Ishikawa (cell line): ENCODE measurements around the gene ARFGAP3.

Experiments used
- CEBPB ChIP-seq: IDR thresholded peaks from 2 replicates; pipeline ENCODE4 v1.6.1; 2012
- CREB1 ChIP-seq: IDR thresholded peaks from 2 replicates; pipeline ENCODE4 v1.6.1; 2012; ENCODE audit warnings: low read depth
- EGR1 ChIP-seq: IDR thresholded peaks from 2 replicates; pipeline ENCODE4 v1.6.1; 2012
- EP300 ChIP-seq: IDR thresholded peaks from 2 replicates; pipeline ENCODE4 v1.6.1; 2012; ENCODE audit warnings: borderline replicate concordance
- FOXM1 ChIP-seq: IDR thresholded peaks from 2 replicates; pipeline ENCODE4 v1.6.1; 2012; ENCODE audit warnings: low read depth, borderline replicate concordance
- NFIC ChIP-seq: IDR thresholded peaks from 2 replicates; pipeline ENCODE4 v1.6.1; 2012
- RAD21 ChIP-seq: IDR thresholded peaks from 2 replicates; pipeline ENCODE4 v1.6.1; 2012; ENCODE audit warnings: low read depth
- TAF1 ChIP-seq: IDR thresholded peaks from 2 replicates; pipeline ENCODE4 v1.6.1; 2012; ENCODE audit warnings: low read depth, mild to moderate bottlenecking
- TCF12 ChIP-seq: IDR thresholded peaks from 2 replicates; pipeline ENCODE4 v1.6.1; 2012; ENCODE audit warnings: low read depth
- TEAD4 ChIP-seq: IDR thresholded peaks from 2 replicates; pipeline ENCODE4 v1.6.1; 2012
- YY1 ChIP-seq: IDR thresholded peaks from 2 replicates; pipeline ENCODE4 v1.6.1; 2012; ENCODE audit warnings: low read depth
- ZBTB7A ChIP-seq: IDR thresholded peaks from 2 replicates; pipeline ENCODE4 v1.6.1; 2012; ENCODE audit warnings: low read depth
- TF ChIP-seq, protein P1 (sequence below): IDR thresholded peaks from 2 replicates; pipeline ENCODE4 v1.6.1; 2012; ENCODE audit warnings: low read depth, mild to moderate bottlenecking
- TF ChIP-seq, protein P2 (sequence below): IDR thresholded peaks from 2 replicates; pipeline ENCODE4 v1.6.1; 2012
- TF ChIP-seq, protein P3 (sequence below): IDR thresholded peaks from 2 replicates; pipeline ENCODE4 v1.6.1; 2012

Gene ARFGAP3

DNA sequence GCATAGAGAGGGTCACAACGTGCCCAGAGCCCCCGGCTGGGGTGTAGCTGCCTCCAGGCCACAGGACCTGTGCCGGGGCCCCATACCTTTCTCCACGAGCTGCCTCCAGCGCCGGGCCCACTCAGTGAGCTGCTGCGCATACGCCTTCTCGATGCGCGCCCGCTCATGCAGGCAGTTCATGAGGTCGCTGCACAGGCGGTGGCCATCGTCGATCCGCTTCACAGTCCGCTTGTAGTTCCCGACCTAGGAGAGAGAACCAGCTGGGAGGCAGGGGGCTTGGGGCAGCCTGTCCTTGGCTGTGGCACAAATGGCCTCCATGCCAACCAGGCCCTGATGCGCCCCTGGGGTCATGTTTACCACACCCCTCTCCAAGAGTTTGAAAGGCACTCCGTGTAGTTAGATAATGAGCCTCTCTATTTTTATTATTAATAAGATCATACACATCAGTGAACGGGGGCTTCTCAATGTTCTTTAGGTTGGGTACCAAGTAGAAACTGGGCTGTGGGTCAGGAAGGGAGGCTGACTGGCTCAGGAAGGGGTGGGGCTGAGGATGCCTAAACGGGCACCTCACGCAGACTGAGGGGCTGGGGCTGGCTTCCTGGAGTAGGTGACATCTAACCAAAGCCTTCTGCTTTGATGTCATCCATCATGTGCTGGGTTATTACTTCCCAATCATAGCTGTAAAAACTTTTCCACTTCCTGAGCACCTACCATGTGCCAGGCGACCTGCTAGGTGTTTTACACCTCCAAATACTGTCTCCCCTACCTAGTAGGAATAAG, 36.5 kb upstream of the ARFGAP3 start:
- no peak for TF ChIP-seq TCF12
- no peak for TF ChIP-seq ZBTB7A
- TF ChIP-seq, protein P1, sequence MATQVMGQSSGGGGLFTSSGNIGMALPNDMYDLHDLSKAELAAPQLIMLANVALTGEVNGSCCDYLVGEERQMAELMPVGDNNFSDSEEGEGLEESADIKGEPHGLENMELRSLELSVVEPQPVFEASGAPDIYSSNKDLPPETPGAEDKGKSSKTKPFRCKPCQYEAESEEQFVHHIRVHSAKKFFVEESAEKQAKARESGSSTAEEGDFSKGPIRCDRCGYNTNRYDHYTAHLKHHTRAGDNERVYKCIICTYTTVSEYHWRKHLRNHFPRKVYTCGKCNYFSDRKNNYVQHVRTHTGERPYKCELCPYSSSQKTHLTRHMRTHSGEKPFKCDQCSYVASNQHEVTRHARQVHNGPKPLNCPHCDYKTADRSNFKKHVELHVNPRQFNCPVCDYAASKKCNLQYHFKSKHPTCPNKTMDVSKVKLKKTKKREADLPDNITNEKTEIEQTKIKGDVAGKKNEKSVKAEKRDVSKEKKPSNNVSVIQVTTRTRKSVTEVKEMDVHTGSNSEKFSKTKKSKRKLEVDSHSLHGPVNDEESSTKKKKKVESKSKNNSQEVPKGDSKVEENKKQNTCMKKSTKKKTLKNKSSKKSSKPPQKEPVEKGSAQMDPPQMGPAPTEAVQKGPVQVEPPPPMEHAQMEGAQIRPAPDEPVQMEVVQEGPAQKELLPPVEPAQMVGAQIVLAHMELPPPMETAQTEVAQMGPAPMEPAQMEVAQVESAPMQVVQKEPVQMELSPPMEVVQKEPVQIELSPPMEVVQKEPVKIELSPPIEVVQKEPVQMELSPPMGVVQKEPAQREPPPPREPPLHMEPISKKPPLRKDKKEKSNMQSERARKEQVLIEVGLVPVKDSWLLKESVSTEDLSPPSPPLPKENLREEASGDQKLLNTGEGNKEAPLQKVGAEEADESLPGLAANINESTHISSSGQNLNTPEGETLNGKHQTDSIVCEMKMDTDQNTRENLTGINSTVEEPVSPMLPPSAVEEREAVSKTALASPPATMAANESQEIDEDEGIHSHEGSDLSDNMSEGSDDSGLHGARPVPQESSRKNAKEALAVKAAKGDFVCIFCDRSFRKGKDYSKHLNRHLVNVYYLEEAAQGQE: no peak
- TF ChIP-seq FOXM1: no peak
- TF ChIP-seq TAF1: no peak
- no peak for TF ChIP-seq TEAD4
- no peak for TF ChIP-seq CEBPB
- TF ChIP-seq RAD21: no peak

DNA sequence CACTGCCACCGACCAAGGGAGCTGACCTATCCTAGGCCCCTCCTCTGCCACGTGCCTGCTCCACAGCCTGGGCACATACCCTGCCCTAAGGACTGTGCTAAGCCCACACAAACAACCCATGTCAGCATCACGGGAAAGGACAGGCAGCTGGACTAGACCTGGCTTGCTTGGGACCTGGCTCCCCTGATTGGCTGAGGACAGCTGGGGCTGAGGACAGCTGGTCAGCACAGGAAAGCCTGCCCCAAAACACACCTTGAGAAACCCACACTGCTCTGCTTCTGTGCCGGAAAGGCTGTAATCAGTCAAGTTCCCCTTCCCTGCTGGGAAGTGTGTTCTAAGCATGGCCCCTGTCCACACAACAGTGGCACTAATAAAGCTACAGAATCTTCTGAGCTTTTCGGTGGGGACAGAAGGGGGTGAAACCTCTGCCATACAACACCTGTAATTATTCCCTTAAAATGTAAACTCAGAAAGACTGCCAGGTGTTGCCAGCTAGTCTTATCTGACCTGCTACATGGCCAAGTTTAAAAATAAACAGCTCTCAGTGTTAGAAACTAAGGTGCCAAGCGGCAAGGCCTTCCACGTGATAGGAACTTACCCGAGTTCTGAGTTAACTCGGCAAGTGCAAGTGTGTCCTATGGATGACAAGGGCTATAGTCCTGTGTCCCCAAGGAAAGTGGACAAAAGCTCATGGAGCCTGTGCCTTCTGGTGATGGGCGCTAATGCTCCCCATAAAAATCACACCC, 35.7 kb upstream of the ARFGAP3 start:
- TF ChIP-seq CEBPB: no peak
- TF ChIP-seq, protein P1: no peak
- TF ChIP-seq TCF12: no peak
- TF ChIP-seq RAD21: no peak
- TF ChIP-seq ZBTB7A: no peak
- no peak for TF ChIP-seq EP300
- no peak for TF ChIP-seq CREB1
- TF ChIP-seq YY1: no peak

DNA sequence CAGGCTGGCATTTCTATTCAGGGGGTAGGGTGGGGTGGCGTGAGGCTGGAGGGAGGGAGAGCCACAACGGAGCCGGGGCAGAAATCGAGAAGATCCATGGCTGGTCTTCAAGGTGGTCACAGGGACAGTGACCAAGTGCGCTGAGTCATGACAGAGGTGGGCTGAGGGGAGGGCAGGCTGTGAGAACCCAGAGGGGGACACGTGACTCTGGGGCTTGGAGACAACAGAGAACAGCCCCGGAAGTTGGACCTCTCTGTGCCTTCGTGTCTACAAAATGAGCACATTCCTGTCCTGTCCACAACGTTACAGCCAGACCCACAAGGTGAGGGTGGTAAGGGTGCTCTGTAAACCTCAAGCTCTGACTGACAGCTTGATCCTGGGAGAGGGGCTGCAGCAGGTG, 35.1 kb upstream of the ARFGAP3 start:
- no peak for TF ChIP-seq EGR1
- no peak for TF ChIP-seq RAD21

DNA sequence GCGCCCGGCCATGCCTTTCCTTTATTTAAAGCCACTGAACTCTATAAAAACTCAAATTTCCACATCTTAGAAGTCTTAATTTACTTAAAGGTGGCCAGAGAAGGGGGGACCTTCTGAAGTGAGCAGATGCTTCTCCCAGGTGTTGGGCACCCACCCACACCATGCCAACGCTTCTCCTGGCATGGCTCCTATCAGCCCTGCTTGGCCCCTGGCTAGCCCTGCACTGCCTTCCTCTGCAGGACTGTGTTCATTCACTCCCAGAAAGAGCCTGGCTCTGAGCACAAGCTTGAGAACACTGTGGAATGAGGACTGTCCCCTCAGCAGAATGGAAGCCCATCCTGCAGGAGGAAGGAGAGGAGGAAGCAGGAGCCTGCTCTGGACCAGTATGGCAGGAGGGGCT, 34.6 kb upstream of the ARFGAP3 start:
- TF ChIP-seq NFIC (no peak), YY1 (no peak), EGR1 (no peak), FOXM1 (no peak), TCF12 (no peak), EP300 (no peak), TEAD4 (no peak), CREB1 (no peak), RAD21 (no peak), ZBTB7A (no peak), CEBPB (no peak)
- TF ChIP-seq, protein P2, sequence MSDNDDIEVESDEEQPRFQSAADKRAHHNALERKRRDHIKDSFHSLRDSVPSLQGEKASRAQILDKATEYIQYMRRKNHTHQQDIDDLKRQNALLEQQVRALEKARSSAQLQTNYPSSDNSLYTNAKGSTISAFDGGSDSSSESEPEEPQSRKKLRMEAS: no peak
- TF ChIP-seq, protein P1: no peak

DNA sequence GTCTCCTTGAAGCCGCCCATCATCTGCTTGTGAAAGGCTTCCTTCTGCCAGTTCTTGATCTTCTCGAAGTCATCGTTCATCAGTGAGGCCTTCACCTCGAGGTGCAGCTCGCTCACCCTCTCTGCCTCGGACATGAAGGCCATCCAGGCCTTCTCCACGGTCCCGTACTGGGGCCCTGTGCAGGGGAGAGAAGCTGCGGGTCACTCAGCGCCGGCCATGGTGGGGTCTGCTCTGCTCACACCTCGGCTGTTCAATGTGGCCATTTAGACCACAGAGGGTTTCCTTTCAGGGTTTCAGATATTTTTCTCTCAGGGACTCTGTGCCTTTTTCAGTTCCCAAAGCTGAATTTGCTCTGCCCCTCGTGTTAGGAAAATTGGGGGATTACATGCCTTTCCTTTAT, 33.9 kb upstream of the ARFGAP3 start:
- TF ChIP-seq CREB1: no peak
- TF ChIP-seq, protein P2: no peak
- TF ChIP-seq TCF12: no peak
- no peak for TF ChIP-seq NFIC
- TF ChIP-seq TEAD4: no peak
- TF ChIP-seq, protein P1: no peak
- no peak for TF ChIP-seq YY1
- TF ChIP-seq, protein P3, sequence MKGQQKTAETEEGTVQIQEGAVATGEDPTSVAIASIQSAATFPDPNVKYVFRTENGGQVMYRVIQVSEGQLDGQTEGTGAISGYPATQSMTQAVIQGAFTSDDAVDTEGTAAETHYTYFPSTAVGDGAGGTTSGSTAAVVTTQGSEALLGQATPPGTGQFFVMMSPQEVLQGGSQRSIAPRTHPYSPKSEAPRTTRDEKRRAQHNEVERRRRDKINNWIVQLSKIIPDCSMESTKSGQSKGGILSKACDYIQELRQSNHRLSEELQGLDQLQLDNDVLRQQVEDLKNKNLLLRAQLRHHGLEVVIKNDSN: no peak
- no peak for TF ChIP-seq EP300
- no peak for TF ChIP-seq ZBTB7A
- TF ChIP-seq FOXM1: no peak
- no peak for TF ChIP-seq EGR1
- no peak for TF ChIP-seq CEBPB
- TF ChIP-seq TAF1: no peak
